ENCODE data around the gene PTPRN2. TPM values are rescaled to one million over a fixed set of nuclear protein-coding genes. Genes with fewer than 3 reads are reported as not detected.

The PTPRN2 gene
- total and polyA plus RNA-seq, 7 donors, result 0.47 to 0.82 (median 0.51) TPM

- Histone ChIP-seq H3K4me1 (no peaks in the 10 kb centered on the region), H3K4me3 (no peak overlapping the region), H3K9me3 (no peaks in the 10 kb centered on the region), H3K27me3 (ENCODE audit: insufficient read depth in 3 of 3, low read length in 2 of 3) (peaks cover 0 to 2% (median 0%) of the 10 kb centered on the region in 3 donors), H3K27ac (no peak overlapping the region), H3K36me3 (ENCODE audit: insufficient read depth in 1 of 2, low read depth in 1 of 2) (no peaks in the 10 kb centered on the region)
- intact Hi-C loops (cut with DNase I), result no loop called here
- ATAC-seq, result no peak
- TF ChIP-seq, protein P1, sequence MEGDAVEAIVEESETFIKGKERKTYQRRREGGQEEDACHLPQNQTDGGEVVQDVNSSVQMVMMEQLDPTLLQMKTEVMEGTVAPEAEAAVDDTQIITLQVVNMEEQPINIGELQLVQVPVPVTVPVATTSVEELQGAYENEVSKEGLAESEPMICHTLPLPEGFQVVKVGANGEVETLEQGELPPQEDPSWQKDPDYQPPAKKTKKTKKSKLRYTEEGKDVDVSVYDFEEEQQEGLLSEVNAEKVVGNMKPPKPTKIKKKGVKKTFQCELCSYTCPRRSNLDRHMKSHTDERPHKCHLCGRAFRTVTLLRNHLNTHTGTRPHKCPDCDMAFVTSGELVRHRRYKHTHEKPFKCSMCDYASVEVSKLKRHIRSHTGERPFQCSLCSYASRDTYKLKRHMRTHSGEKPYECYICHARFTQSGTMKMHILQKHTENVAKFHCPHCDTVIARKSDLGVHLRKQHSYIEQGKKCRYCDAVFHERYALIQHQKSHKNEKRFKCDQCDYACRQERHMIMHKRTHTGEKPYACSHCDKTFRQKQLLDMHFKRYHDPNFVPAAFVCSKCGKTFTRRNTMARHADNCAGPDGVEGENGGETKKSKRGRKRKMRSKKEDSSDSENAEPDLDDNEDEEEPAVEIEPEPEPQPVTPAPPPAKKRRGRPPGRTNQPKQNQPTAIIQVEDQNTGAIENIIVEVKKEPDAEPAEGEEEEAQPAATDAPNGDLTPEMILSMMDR (IDR thresholded peaks at IDR 0.05), result no peak
- 81 to 86% (median 82%) methylated on average over 14 to 16 of the region's 16 CpGs for WGBS, 3 donors
- DNase-seq, result no peak
Measured at GRCh38 chr7:157923903-157924630, 663.6 kb downstream of the PTPRN2 start.

- H3K27ac ChIP-seq, result no peak overlapping the region
Measured at GRCh38 chr7:157922576-157922975, 665.0 kb downstream of the PTPRN2 start.

GRCh38 chr7:157918326-157919080 is 669.1 kb downstream of the PTPRN2 start:
- WGBS, 3 donors, result 85 to 90% (median 90%) methylated on average over 29 of the region's 29 CpGs
- intact Hi-C loops (cut with DNase I), result no loop called here
- TF ChIP-seq, protein P1 (IDR thresholded peaks at IDR 0.05), result no peak
- Histone ChIP-seq H3K9me3 (peaks cover 8% of the 10 kb centered on the region), H3K27me3 (ENCODE audit: insufficient read depth in 3 of 3, low read length in 2 of 3) (peaks cover 0 to 2% (median 0%) of the 10 kb centered on the region in 3 donors), H3K4me1 (no peaks in the 10 kb centered on the region), H3K36me3 (ENCODE audit: insufficient read depth in 1 of 2, low read depth in 1 of 2) (no peaks in the 10 kb centered on the region), H3K27ac (no peak overlapping the region), H3K4me3 (no peak overlapping the region)
- DNase-seq, result no peak
- ATAC-seq, result no peak

More at GRCh38 chr7:157922576-157922975, 665.0 kb downstream of the PTPRN2 start:
- no peak for ATAC-seq
- 82 to 88% (median 85%) methylated on average over 8 of the region's 8 CpGs for WGBS, 3 donors
- no peaks in the 10 kb centered on the region for H3K4me1 ChIP-seq
- DNase-seq, result no peak
- H3K9me3 ChIP-seq, result no peaks in the 10 kb centered on the region
- TF ChIP-seq, protein P1 (IDR thresholded peaks at IDR 0.05), result no peak
- no peaks in the 10 kb centered on the region for H3K36me3 ChIP-seq (ENCODE audit: insufficient read depth in 1 of 2, low read depth in 1 of 2)
- H3K27me3 ChIP-seq (ENCODE audit: insufficient read depth in 3 of 3, low read length in 2 of 3), result peaks cover 0 to 2% (median 0%) of the 10 kb centered on the region in 3 donors
- no peak overlapping the region for H3K4me3 ChIP-seq
- intact Hi-C loops (cut with DNase I), result no loop called here

- Histone ChIP-seq H3K27me3 (ENCODE audit: insufficient read depth in 3 of 3, low read length in 2 of 3) (peaks cover 0 to 2% (median 0%) of the 10 kb centered on the region in 3 donors), H3K27ac (no peak overlapping the region), H3K4me1 (no peaks in the 10 kb centered on the region), H3K36me3 (ENCODE audit: insufficient read depth in 1 of 2, low read depth in 1 of 2) (no peaks in the 10 kb centered on the region), H3K4me3 (no peak overlapping the region), H3K9me3 (peaks cover 8% of the 10 kb centered on the region)
- WGBS, 3 donors, result 87 to 92% (median 88%) methylated on average over 22 to 23 of the region's 23 CpGs
- ATAC-seq (no peak), DNase-seq (no peak)
- intact Hi-C loops (cut with DNase I), result no loop called here
- TF ChIP-seq, protein P1 (IDR thresholded peaks at IDR 0.05), result no peak
Measured at GRCh38 chr7:157916946-157917640, 670.5 kb downstream of the PTPRN2 start.

Data from psoas muscle (tissue), 8 donors.